ENCODE measurements around the gene PAQR8.
"Not testable (repeated sequence)": the region's sequence is repeated elsewhere in the genome, so short reads cannot be mapped to it uniquely, and the experiment has no call there.

The PAQR8 gene

GRCh38 chr6:52415333-52415732 is 53.4 kb downstream of the PAQR8 start:
- no peak for DNase-seq

DNA sequence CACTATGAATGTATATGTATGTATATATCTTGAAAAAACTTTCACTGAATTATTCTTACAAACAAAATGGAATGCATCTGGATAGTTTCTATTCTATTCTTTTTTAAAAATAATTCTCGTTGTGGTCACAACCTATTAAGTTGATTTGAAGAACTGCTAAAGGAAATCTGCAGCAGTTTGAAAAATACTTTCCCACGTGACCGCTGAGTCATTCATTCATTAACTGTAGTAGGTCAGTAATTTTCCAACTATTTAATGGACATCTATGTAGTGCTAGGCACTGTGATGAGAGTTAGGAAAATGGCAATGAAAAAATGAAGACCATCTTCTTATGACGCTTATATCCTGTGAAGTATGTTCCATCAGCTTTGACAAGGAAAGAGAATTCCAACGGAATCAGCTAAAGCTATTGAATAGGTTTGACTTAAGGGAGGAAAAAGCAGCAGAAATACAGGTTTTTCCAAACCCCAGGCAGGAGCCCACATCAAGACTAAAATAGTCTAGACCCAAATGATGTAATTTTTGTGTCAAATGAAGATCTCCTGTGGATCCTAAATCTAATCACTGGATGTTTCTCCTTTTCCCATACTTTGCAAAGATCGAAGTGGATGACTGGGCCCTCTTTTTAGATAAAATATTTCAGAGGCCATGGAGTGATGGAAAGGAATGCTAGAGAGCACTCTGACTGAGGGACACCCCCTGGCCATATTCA is 54.1 kb downstream of the PAQR8 start:
- DNase-seq, result no peak

- no peak for DNase-seq
Observed at GRCh38 chr6:52416629-52417151, 54.7 kb downstream of the PAQR8 start.

- DNase-seq, result no peak
Observed at GRCh38 chr6:52417675-52418111, 55.7 kb downstream of the PAQR8 start.

GRCh38 chr6:52418606-52419005 is 56.7 kb downstream of the PAQR8 start:
- DNase-seq, result no peak

GRCh38 chr6:52419809-52420667 is 58.1 kb downstream of the PAQR8 start, which contains the start of gene EFHC1:
Gene EFHC1 (plus strand): TSS chr6:52420342. CDS start chr6:52420411, 69 bp downstream.
- DNase-seq, result peak; percentile 99

DNA sequence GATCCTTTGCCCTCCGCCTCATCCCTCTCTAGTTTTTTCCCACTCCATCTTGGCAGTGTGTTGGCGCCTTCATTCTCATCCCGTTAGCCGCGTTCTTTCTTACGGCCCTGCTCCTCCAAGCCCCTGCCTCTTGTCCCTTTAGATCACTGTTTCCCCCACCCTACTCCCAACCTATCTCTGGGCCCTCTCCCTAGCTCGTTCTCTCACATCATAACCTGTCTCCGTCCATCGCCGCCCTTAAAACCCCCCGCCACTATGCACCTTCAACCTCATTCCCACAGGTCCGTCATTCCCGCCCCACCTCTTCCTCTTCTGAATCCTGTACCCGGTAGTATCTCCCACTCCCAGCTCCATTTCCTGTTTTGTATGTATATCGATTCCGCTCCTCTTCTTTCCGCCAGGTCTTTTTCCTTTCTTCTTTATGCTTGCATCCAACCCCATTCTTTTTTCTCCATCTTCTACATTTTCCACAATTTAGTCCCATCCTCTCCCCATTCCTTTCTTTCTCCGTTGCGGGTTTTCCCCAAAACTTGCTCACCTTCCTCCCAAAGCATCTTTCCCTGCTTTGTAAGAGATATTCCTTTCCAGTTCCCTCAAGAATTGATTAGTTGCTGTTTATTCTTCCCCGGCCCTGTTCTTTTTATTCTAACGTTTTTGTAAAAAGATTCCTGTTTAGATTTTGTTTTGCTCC is 58.9 kb downstream of the PAQR8 start:
- no peak for DNase-seq

- no peak for DNase-seq
Observed at GRCh38 chr6:52422156-52422555, 60.2 kb downstream of the PAQR8 start.

GRCh38 chr6:52423448-52423847 is 61.5 kb downstream of the PAQR8 start:
- DNase-seq, result no peak

GRCh38 chr6:52423971-52424381 is 62.0 kb downstream of the PAQR8 start:
- DNase-seq, result no peak

- no peak for DNase-seq
Observed at GRCh38 chr6:52424513-52424912, 62.6 kb downstream of the PAQR8 start.

DNA sequence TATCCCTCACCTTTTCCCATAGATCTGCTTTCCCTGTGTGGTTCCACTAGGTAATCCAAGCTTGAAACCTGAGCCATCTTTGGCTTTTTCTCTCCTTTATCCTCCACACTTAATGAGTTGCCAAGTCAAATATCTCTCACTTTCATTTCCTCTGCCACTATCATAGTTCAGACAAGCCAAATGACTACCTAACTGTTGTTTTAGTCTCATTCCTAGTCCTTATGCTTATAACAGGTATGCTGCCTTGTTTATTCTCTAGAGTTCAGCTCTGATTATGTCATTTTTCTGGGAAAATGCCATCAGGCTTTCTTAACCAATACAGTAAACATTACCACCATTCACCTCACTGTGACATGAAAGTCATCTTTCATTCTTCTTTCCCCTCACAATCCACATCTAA is 64.7 kb downstream of the PAQR8 start:
- no peak for DNase-seq

DNA sequence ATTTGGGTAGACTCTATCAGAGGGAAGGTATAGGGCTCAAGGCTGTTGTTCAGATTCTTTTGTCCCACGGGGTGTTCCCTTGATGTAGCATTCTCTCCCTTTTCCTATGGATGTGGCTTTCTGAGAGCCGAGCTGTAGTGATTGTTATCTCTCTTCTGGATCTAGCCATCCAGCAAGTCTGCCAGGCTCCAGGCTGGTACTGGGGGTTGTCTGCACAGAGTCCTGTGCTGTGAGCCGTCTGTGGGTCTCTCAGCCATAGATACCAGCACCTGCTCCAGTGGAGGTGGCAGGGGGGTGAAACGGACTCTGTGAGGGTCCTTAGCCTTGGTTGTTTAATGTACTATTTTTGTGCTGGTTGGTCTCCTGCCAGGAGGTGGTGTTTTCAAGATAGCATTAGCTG is 71.3 kb downstream of the PAQR8 start:
- not testable (repeated sequence) for DNase-seq

- DNase-seq, result no peak
Observed at GRCh38 chr6:52435345-52435744, 73.4 kb downstream of the PAQR8 start.

DNA sequence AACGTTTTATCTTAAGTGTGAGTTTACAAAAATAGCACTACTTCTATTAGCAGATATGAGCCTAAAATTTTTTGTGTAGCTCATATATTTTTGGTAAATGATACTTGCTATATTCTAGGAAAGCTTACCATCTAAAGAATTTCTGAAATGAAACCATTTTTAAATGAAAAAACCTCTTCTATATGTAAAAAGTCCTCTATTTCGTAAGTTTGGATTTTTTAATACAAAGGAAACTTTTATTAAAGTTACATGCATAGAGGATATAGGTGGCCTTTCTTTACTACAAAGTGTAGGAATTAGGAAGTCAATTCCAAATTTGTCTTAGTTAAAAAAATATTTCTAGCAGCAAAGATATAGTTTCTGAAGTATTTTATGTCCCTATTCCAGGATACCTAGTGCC is 77.0 kb downstream of the PAQR8 start:
- DNase-seq, result no peak

DNA sequence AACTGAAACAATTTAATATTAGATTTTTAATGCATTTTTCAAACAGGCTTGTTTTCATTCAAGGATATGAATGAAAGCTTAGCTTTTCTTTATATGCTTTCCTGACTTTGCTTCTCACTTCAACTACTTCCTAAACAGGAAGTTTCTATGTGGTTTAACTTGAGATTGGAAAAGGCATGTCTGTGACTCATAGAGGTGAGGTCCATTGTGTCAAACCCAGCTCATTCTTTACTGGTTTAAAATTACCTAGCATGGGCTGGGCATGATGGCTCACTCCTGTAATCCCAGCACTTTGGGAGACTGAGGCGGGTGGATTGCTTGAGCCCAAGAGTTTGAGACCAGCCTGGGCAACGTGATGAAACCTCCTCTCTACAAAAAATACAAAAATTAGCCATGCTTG is 92.6 kb downstream of the PAQR8 start:
- no peak for DNase-seq

GRCh38 chr6:52457096-52457495 is 95.1 kb downstream of the PAQR8 start:
- DNase-seq, result no peak

All from activated CD4-positive, alpha-beta T cell treated with anti-CD3 and anti-CD28 coated beads, Interleukin-2, amount 50 U/mL, for 48 hours (primary cell).